ENCODE results near the gene ROBO4.

- TF ChIP-seq CTCF (IDR thresholded peaks at IDR 0.05) (no peak), POLR2AphosphoS5 (IDR thresholded peaks at IDR 0.05) (no peak), POLR2A (IDR thresholded peaks at IDR 0.05) (no peak), EP300 (IDR thresholded peaks at IDR 0.05) (no peak)
Measured at GRCh38 chr11:124879493-124880289, 18.0 kb downstream of the ROBO4 start.
